HCT116 (cell line): ENCODE data around the gene C5orf52. TPM values are rescaled to one million over a fixed set of nuclear protein-coding genes. Genes with fewer than 3 reads are reported as not detected.

Experiments used
- ATAC-seq: fragments of 200-7000 bp; cut with Tn5 transposase; 2 replicates; pipeline ENCODE4 v1.9.1; 2020; ENCODE audit warnings: mild to moderate bottlenecking, moderate library complexity
- BruUV-seq: library from RNA; stranded (reverse); fragments of 400-500 nt; replicated peaks from 2 replicates; lab custom pipeline; 2021; lab: Mats Ljungman, UMichigan
- CTCF ChIA-PET: fragments of 300-600 bp; sonication (Branson Sonifier 250); formaldehyde crosslinking; loops from one replicate; lab custom pipeline; 2021; ENCODE audit warnings: antibody characterized with exemption; lab: Charles Lee
- POLR2A ChIA-PET: fragments of 300-600, 350-600 bp; sonication (Branson Sonifier 250); formaldehyde crosslinking; loops from one replicate; lab custom pipeline; 2021; ENCODE audit warnings: antibody characterized with exemption; lab: Charles Lee
- RAD21 ChIA-PET, 2 experiments: fragments of 300-600 bp; sonication (Branson Sonifier 250); formaldehyde crosslinking; loops; one replicate each; lab custom pipeline; 2023; ENCODE audit warnings: low total read pairs in 2 of 2; ENCODE audit not compliant: uncharacterized antibody in 2 of 2, unreplicated experiment in 2 of 2, low non-redundant PET in 1 of 2; lab: Charles Lee
- DNase-seq: peaks from one replicate; pipeline ENCODE4 v3.0.0-alpha.2; 2010; ENCODE audit warnings: low read depth, low spot score
- H2AFZ ChIP-seq: fragments of 200-600 bp; shearing (Covaris generic), sonication (generic); 2 replicates; pipeline ENCODE4 v1.6.1; 2017; ENCODE audit warnings: low read depth, mixed run types, mixed read lengths, antibody characterized with exemption, low read length; ENCODE audit not compliant: poor library complexity, severe bottlenecking
- H3K27ac ChIP-seq: 2 replicates; pipeline ENCODE4 v1.5.1; 2012; ENCODE audit warnings: low read depth, low read length
- H3K27me3 ChIP-seq: fragments of 200-600 bp; sonication (generic); 2 replicates; pipeline ENCODE4 v1.6.1; 2016; ENCODE audit warnings: mixed run types, low read length, mixed read lengths; ENCODE audit not compliant: insufficient read depth
- H3K36me3 ChIP-seq, 2 experiments: fragments of 200-500 bp in 1 of 2; fragments of 200-600 bp in 1 of 2; sonication (Bioruptor generic) in 1 of 2; sonication (generic) in 1 of 2; 2 replicates each; pipeline versions ENCODE4 v1.5.1 to v1.6.1; 2014 to 2016; ENCODE audit warnings: low read length in 2 of 2, inconsistent platforms in 1 of 2, mixed read lengths in 1 of 2, mixed run types in 1 of 2; ENCODE audit not compliant: insufficient read depth in 2 of 2, control insufficient read depth in 1 of 2
- H3K4me1 ChIP-seq, 2 experiments: fragments of 200-600 bp in 1 of 2; sonication (generic) in 1 of 2; 2 replicates each; pipeline versions ENCODE4 v1.5.1 to v1.6.1; 2012 to 2017; ENCODE audit warnings: low read length in 2 of 2, inconsistent platforms in 1 of 2, mild to moderate bottlenecking in 1 of 2, mixed read lengths in 1 of 2, mixed run types in 1 of 2, moderate library complexity in 1 of 2; ENCODE audit not compliant: insufficient read depth in 2 of 2, control insufficient read depth in 1 of 2
- H3K4me2 ChIP-seq: fragments of 200-600 bp; sonication (generic); 2 replicates; pipeline ENCODE4 v1.6.1; 2017; ENCODE audit warnings: mixed run types, low read length, mixed read lengths
- H3K4me3 ChIP-seq, 2 experiments: fragments of 200-600 bp in 1 of 2; sonication (generic) in 1 of 2; replicated peaks in 1 of 2; 2 replicates each; pipeline ENCODE4 v1.5.1; 2011 to 2016; ENCODE audit warnings: low read length in 2 of 2, control low read depth in 1 of 2, low read depth in 1 of 2, mild to moderate bottlenecking in 1 of 2, mixed read lengths in 1 of 2, mixed run types in 1 of 2
- H3K79me2 ChIP-seq: fragments of 200-600 bp; sonication (generic); 2 replicates; pipeline ENCODE4 v1.6.1; 2017; ENCODE audit warnings: mild to moderate bottlenecking, mixed run types, low read length, moderate library complexity, mixed read lengths; ENCODE audit not compliant: insufficient read depth
- H3K9ac ChIP-seq: fragments of 200-600 bp; sonication (generic); 2 replicates; pipeline ENCODE4 v1.6.1; 2016; ENCODE audit warnings: low read length, mixed read lengths
- H3K9me2 ChIP-seq: fragments of 200-600 bp; sonication (generic), shearing (Covaris generic); 2 replicates; pipeline ENCODE4 v1.6.1; 2017; ENCODE audit warnings: mixed run types, mild to moderate bottlenecking, moderate library complexity; ENCODE audit not compliant: insufficient read depth
- H3K9me3 ChIP-seq, 2 experiments: fragments of 200-500 bp in 1 of 2; fragments of 200-600 bp in 1 of 2; sonication (Bioruptor generic) in 1 of 2; sonication (generic) in 1 of 2; 2 replicates each; pipeline ENCODE4 v1.6.1; 2014 to 2017; ENCODE audit warnings: low read length in 2 of 2, mixed read lengths in 2 of 2, inconsistent platforms in 1 of 2, low read depth in 1 of 2, mild to moderate bottlenecking in 1 of 2, mixed run types in 1 of 2, moderate library complexity in 1 of 2; ENCODE audit not compliant: control insufficient read depth in 1 of 2, insufficient read depth in 1 of 2
- H4K20me1 ChIP-seq: fragments of 200-600 bp; sonication (generic), shearing (Covaris generic); 2 replicates; pipeline ENCODE4 v1.6.1; 2017; ENCODE audit warnings: mixed run types, mild to moderate bottlenecking, moderate library complexity; ENCODE audit not compliant: insufficient read depth
- CBX3 ChIP-seq: IDR thresholded peaks from 2 replicates; pipeline ENCODE4 v1.6.1; 2012; ENCODE audit warnings: low read depth
- CEBPB ChIP-seq: IDR thresholded peaks from 2 replicates; pipeline ENCODE4 v1.6.1; 2012; ENCODE audit warnings: low read depth
- CTCF ChIP-seq, 3 experiments: fragments of 200-600 bp in 1 of 3; sonication (generic) in 1 of 3; IDR thresholded peaks in 2 of 3; conservative IDR thresholded peaks in 1 of 3; 2 replicates each; pipeline ENCODE4 v1.5.1; 2012 to 2017; ENCODE audit warnings: low read depth in 2 of 3, low read length in 2 of 3, antibody characterized with exemption in 1 of 3, borderline replicate concordance in 1 of 3, control low read depth in 1 of 3, mild to moderate bottlenecking in 1 of 3, mixed read lengths in 1 of 3, mixed run types in 1 of 3, moderate library complexity in 1 of 3; ENCODE audit not compliant: insufficient read depth in 1 of 3
- EZH2 ChIP-seq: fragments of 200-600 bp; sonication (generic); IDR thresholded peaks from 2 replicates; pipeline ENCODE4 v1.6.1; 2017; ENCODE audit warnings: antibody characterized with exemption, mixed run types
- FOSL1 ChIP-seq: IDR thresholded peaks from 2 replicates; pipeline ENCODE4 v1.6.1; 2012; ENCODE audit warnings: low read depth
- JUND ChIP-seq: IDR thresholded peaks from 2 replicates; pipeline ENCODE4 v1.6.1; 2012
- MAX ChIP-seq: IDR thresholded peaks from 2 replicates; pipeline ENCODE4 v1.6.1; 2012
- POLR2A ChIP-seq: IDR thresholded peaks from 2 replicates; pipeline ENCODE4 v1.7.0; 2011; ENCODE audit warnings: borderline replicate concordance; ENCODE audit not compliant: insufficient read depth, insufficient read length; ENCODE audit errors: extremely low read depth
- REST ChIP-seq: IDR thresholded peaks from 2 replicates; pipeline ENCODE4 v1.6.1; 2012; ENCODE audit warnings: low read depth
- SIN3A ChIP-seq: IDR thresholded peaks from 2 replicates; pipeline ENCODE4 v1.6.1; 2012; ENCODE audit warnings: low read depth
- SP1 ChIP-seq: IDR thresholded peaks from 2 replicates; pipeline ENCODE4 v1.6.1; 2012; ENCODE audit warnings: low read depth
- SRF ChIP-seq: IDR thresholded peaks from 2 replicates; pipeline ENCODE4 v1.6.1; 2012; ENCODE audit warnings: low read depth
- YY1 ChIP-seq: IDR thresholded peaks from 2 replicates; pipeline ENCODE4 v1.6.1; 2011; ENCODE audit warnings: low read length, low read depth, moderate library complexity, mild to moderate bottlenecking; ENCODE audit not compliant: insufficient replicate concordance; ENCODE audit errors: extremely low read depth
- ZFX ChIP-seq: fragments of 450-650 bp; IDR thresholded peaks from 2 replicates; pipeline ENCODE4 v1.6.1; 2017
- intact Hi-C: fragments of 100-400 bp; cut with micrococcal nuclease; formaldehyde crosslinking; loops from 2 replicates; pipeline ENCODE4 v1.10.0; 2022
- total RNA-seq: library from RNA; stranded (reverse); gene quantifications from one replicate; pipeline ENCODE4 v1.2.1, GENCODE V29; 2021; ENCODE audit not compliant: unreplicated experiment

Gene C5orf52
- total RNA-seq, 1 experiment from 2014 or later = not detected

- ChIA-PET RAD21 (no interaction called here), POLR2A (no interaction called here), CTCF (no interaction called here)
- BruUV-seq = no TSS peak
- no peak for DNase-seq
- no peak overlapping the region for H3K4me2 ChIP-seq
- H2AFZ ChIP-seq = no peak overlapping the region
- no peaks in the 10 kb centered on the region for H3K4me1 ChIP-seq
- no peaks in the 10 kb centered on the region for H3K36me3 ChIP-seq
- no peak overlapping the region for H3K27ac ChIP-seq
- no peaks in the 10 kb centered on the region for H3K9me3 ChIP-seq
- H3K79me2 ChIP-seq = no peaks in the 10 kb centered on the region
- no peak for ATAC-seq
- no peaks in the 10 kb centered on the region for H3K9me2 ChIP-seq
- intact Hi-C loops = no loop called here
- H3K27me3 ChIP-seq = no peaks in the 10 kb centered on the region
- H4K20me1 ChIP-seq = no peaks in the 10 kb centered on the region
- H3K4me3 ChIP-seq = no peak overlapping the region
- TF ChIP-seq JUND = no peak
- no peak for TF ChIP-seq CBX3
- no peak for TF ChIP-seq POLR2A
- H3K9ac ChIP-seq = no peak overlapping the region
Measured at GRCh38 chr5:157679801-157680200, 8.5 kb downstream of the C5orf52 start.

- Histone ChIP-seq H3K9ac (no peak overlapping the region), H3K79me2 (no peaks in the 10 kb centered on the region), H3K4me2 (no peak overlapping the region), H3K27ac (no peak overlapping the region), H3K9me3 (no peaks in the 10 kb centered on the region), H3K4me1 (no peaks in the 10 kb centered on the region), H3K9me2 (no peaks in the 10 kb centered on the region), H3K4me3 (no peak overlapping the region), H2AFZ (no peak overlapping the region), H3K27me3 (no peaks in the 10 kb centered on the region), H3K36me3 (no peaks in the 10 kb centered on the region), H4K20me1 (no peaks in the 10 kb centered on the region)
- ATAC-seq = no peak
- intact Hi-C loops = no loop called here
- TF ChIP-seq POLR2A = no peak
- TF ChIP-seq CEBPB = no peak
- TF ChIP-seq CTCF (IDR thresholded peaks at IDR 0.05 in 2 of 3, conservative IDR thresholded peaks at IDR 0.05 in 1 of 3; ENCODE audit: borderline replicate concordance in 1 of 3, insufficient read depth in 1 of 3, low read depth in 2 of 3, low read length in 2 of 3) = no peak
- TF ChIP-seq JUND = no peak
- no peak for TF ChIP-seq SIN3A
- no peak for TF ChIP-seq ZFX
- no peak for TF ChIP-seq SP1
- no peak for TF ChIP-seq SRF
- no peak for TF ChIP-seq FOSL1
- no peak for TF ChIP-seq YY1
- no peak for TF ChIP-seq EZH2
- no peak for TF ChIP-seq MAX
- no peak for TF ChIP-seq REST
- ChIA-PET RAD21 (no interaction called here), CTCF (no interaction called here), POLR2A (no interaction called here)
- DNase-seq = no peak
- BruUV-seq = no TSS peak
Measured at GRCh38 chr5:157680239-157680638, 8.9 kb downstream of the C5orf52 start.
